Skeletal muscle tissue (tissue), 4 donors: ENCODE data around the gene IGF1. TPM values are rescaled to one million over a fixed set of nuclear protein-coding genes. Genes with fewer than 3 reads are reported as not detected.
A peak's percentile ranks its signal among the peaks of the same experiment; 100 is the strongest.

Experiments
- H3K27ac ChIP-seq: one replicate; pipeline ENCODE4 v1.7.0; 2013; ENCODE audit warnings: mild to moderate bottlenecking, low read depth, low read length, inconsistent platforms
- H3K27me3 ChIP-seq, 3 donors: one replicate each; pipeline ENCODE4 v1.7.0; 2013; ENCODE audit warnings: low read length in 3 of 3; ENCODE audit not compliant: control insufficient read depth in 3 of 3, insufficient read depth in 3 of 3
- H3K36me3 ChIP-seq, 3 donors: one replicate each; pipeline ENCODE4 v1.7.0; 2013; ENCODE audit warnings: low read length in 3 of 3; ENCODE audit not compliant: control insufficient read depth in 3 of 3, insufficient read depth in 3 of 3
- H3K4me1 ChIP-seq, 3 donors: one replicate each; pipeline ENCODE4 v1.7.0; 2013; ENCODE audit warnings: low read length in 3 of 3, mild to moderate bottlenecking in 3 of 3; ENCODE audit not compliant: control insufficient read depth in 3 of 3, insufficient read depth in 3 of 3
- H3K4me3 ChIP-seq, 3 donors: one replicate each; pipeline ENCODE4 v1.7.0; 2013; ENCODE audit warnings: low read length in 3 of 3
- H3K9ac ChIP-seq, 3 donors: one replicate each; pipeline ENCODE4 v1.7.0; 2013; ENCODE audit warnings: low read length in 3 of 3, mild to moderate bottlenecking in 3 of 3, moderate library complexity in 2 of 3, low read depth in 1 of 3
- H3K9me3 ChIP-seq, 3 donors: one replicate each; pipeline ENCODE4 v1.7.0; 2013; ENCODE audit warnings: low read length in 3 of 3; ENCODE audit not compliant: control insufficient read depth in 3 of 3
- total RNA-seq: library from RNA; depleted of rRNA; stranded (reverse); fragments of >200 nt; gene quantifications from one replicate; pipeline ENCODE4 v1.2.3, GENCODE V29; 2014
- donor health status: Osteomylitis.

Gene IGF1
- total RNA-seq, 1 donor from 2014 or later, result 12.5 TPM

- no peak overlapping the region for H3K9ac ChIP-seq
- H3K4me3 ChIP-seq, result no peak overlapping the region
- no peaks in the 10 kb centered on the region for H3K9me3 ChIP-seq
- peaks cover 14 to 19% (median 18%) of the 10 kb centered on the region in 3 donors for H3K4me1 ChIP-seq
- no peak overlapping the region for H3K27ac ChIP-seq
- H3K27me3 ChIP-seq, result no peaks in the 10 kb centered on the region
- H3K36me3 ChIP-seq, result no peaks in the 10 kb centered on the region
Observed at GRCh38 chr12:102421802-102422583, 58.4 kb downstream of the IGF1 start.

GRCh38 chr12:102419094-102419764 is 61.1 kb downstream of the IGF1 start:
- no peak overlapping the region for H3K9ac ChIP-seq
- no peaks in the 10 kb centered on the region for H3K36me3 ChIP-seq
- no peak overlapping the region for H3K27ac ChIP-seq
- H3K4me3 ChIP-seq, result no peak overlapping the region
- H3K9me3 ChIP-seq, result no peaks in the 10 kb centered on the region
- no peaks in the 10 kb centered on the region for H3K27me3 ChIP-seq
- no peaks in the 10 kb centered on the region for H3K4me1 ChIP-seq

- Histone ChIP-seq H3K27me3 (no peaks in the 10 kb centered on the region), H3K9ac (no peak overlapping the region), H3K36me3 (no peaks in the 10 kb centered on the region)
Observed at GRCh38 chr12:102417055-102417454, 63.3 kb downstream of the IGF1 start.

GRCh38 chr12:102415515-102415914 is 64.8 kb downstream of the IGF1 start:
- Histone ChIP-seq H3K36me3 (no peaks in the 10 kb centered on the region), H3K27ac (no peak overlapping the region), H3K9ac (no peak overlapping the region), H3K27me3 (no peaks in the 10 kb centered on the region), H3K9me3 (no peaks in the 10 kb centered on the region), H3K4me3 (no peak overlapping the region), H3K4me1 (peaks cover 0 to under 1% (median 0%) of the 10 kb centered on the region in 3 donors)

More at GRCh38 chr12:102417055-102417454, 63.3 kb downstream of the IGF1 start:
- Histone ChIP-seq H3K27ac (no peak overlapping the region), H3K4me1 (no peaks in the 10 kb centered on the region), H3K9me3 (no peaks in the 10 kb centered on the region), H3K4me3 (no peak overlapping the region)

GRCh38 chr12:102413396-102413795 is 67.0 kb downstream of the IGF1 start:
- no peak overlapping the region for H3K4me3 ChIP-seq
- H3K9ac ChIP-seq, result no peak overlapping the region
- no peaks in the 10 kb centered on the region for H3K36me3 ChIP-seq
- no peaks in the 10 kb centered on the region for H3K9me3 ChIP-seq
- H3K27ac ChIP-seq, result no peak overlapping the region
- peaks cover 3 to 6% (median 5%) of the 10 kb centered on the region in 3 donors for H3K4me1 ChIP-seq
- no peaks in the 10 kb centered on the region for H3K27me3 ChIP-seq

- no peak overlapping the region for H3K27ac ChIP-seq
- H3K9ac ChIP-seq, result no peak overlapping the region
- no peaks in the 10 kb centered on the region for H3K27me3 ChIP-seq
- H3K36me3 ChIP-seq, result no peaks in the 10 kb centered on the region
- peaks cover 13 to 21% (median 19%) of the 10 kb centered on the region in 3 donors for H3K4me1 ChIP-seq
- no peak overlapping the region for H3K4me3 ChIP-seq
- H3K9me3 ChIP-seq, result no peaks in the 10 kb centered on the region
Observed at GRCh38 chr12:102410511-102410910, 69.9 kb downstream of the IGF1 start.

- no peak overlapping the region for H3K4me3 ChIP-seq
- H3K9ac ChIP-seq, result no peak overlapping the region
- H3K27me3 ChIP-seq, result no peaks in the 10 kb centered on the region
- peaks cover 13 to 21% (median 19%) of the 10 kb centered on the region in 3 donors for H3K4me1 ChIP-seq
- peak overlapping the region; percentile 62 for H3K27ac ChIP-seq
- no peaks in the 10 kb centered on the region for H3K36me3 ChIP-seq
- H3K9me3 ChIP-seq, result no peaks in the 10 kb centered on the region
Observed at GRCh38 chr12:102408487-102409297, 71.7 kb downstream of the IGF1 start.

GRCh38 chr12:102407776-102408486 is 72.4 kb downstream of the IGF1 start:
- H3K27me3 ChIP-seq, result no peaks in the 10 kb centered on the region
- no peak overlapping the region for H3K9ac ChIP-seq
- H3K9me3 ChIP-seq, result no peaks in the 10 kb centered on the region
- H3K27ac ChIP-seq, result peak overlapping the region; percentile 62
- H3K4me3 ChIP-seq, result no peak overlapping the region
- H3K36me3 ChIP-seq, result no peaks in the 10 kb centered on the region
- peaks cover 13 to 21% (median 19%) of the 10 kb centered on the region in 3 donors for H3K4me1 ChIP-seq

- H3K9ac ChIP-seq, result no peak overlapping the region
- H3K9me3 ChIP-seq, result no peaks in the 10 kb centered on the region
- no peaks in the 10 kb centered on the region for H3K27me3 ChIP-seq
- H3K27ac ChIP-seq, result no peak overlapping the region
- no peaks in the 10 kb centered on the region for H3K36me3 ChIP-seq
- H3K4me3 ChIP-seq, result no peak overlapping the region
- H3K4me1 ChIP-seq, result peaks cover 13 to 21% (median 19%) of the 10 kb centered on the region in 3 donors
Observed at GRCh38 chr12:102406033-102406584, 74.3 kb downstream of the IGF1 start.
